Natural killer cell (primary cell): ENCODE results near the gene ERCC5. TPM values are rescaled to one million over a fixed set of nuclear protein-coding genes. Genes with fewer than 3 reads are reported as not detected.

ENCODE experiments used
- ATAC-seq, 3 donors: fragments of 150-1000 bp in 2 of 3; fragments of 200-7000 bp in 1 of 3; cut with Tn5 transposase; 1 replicate in 1 of 3; 2 replicates in 2 of 3; pipeline ENCODE4 v1.10.0; 2021; ENCODE audit warnings: mild to moderate bottlenecking in 2 of 3, moderate library complexity in 2 of 3
- DNase-seq, 2 donors: peaks; one replicate each; pipeline versions ENCODE4 v3.0.0 to v3.0.0-alpha.2; 2013 to 2021; ENCODE audit warnings: mixed read lengths in 1 of 2
- H3K27ac ChIP-seq: one replicate; pipeline ENCODE4 v1.5.1; 2013; ENCODE audit warnings: mild to moderate bottlenecking, low read length
- H3K27me3 ChIP-seq: one replicate; pipeline ENCODE4 v1.6.1; 2013; ENCODE audit warnings: low read length; ENCODE audit not compliant: control insufficient read depth, insufficient read depth
- H3K36me3 ChIP-seq: one replicate; pipeline ENCODE4 v1.6.1; 2013; ENCODE audit warnings: low read length; ENCODE audit not compliant: control insufficient read depth, insufficient read depth
- H3K4me1 ChIP-seq: one replicate; pipeline ENCODE4 v1.6.1; 2013; ENCODE audit warnings: low read length; ENCODE audit not compliant: control insufficient read depth, insufficient read depth
- H3K4me3 ChIP-seq: one replicate; pipeline ENCODE4 v1.5.1; 2013; ENCODE audit warnings: low read length
- H3K9me3 ChIP-seq: one replicate; pipeline ENCODE4 v1.6.1; 2013; ENCODE audit warnings: low read length; ENCODE audit not compliant: control insufficient read depth, insufficient read depth
- H3K27ac Mint-ChIP-seq, 2 donors: one replicate each; pipeline ENCODE4 v1.8.0; 2022; ENCODE audit warnings: mild to moderate bottlenecking in 2 of 2, mixed read lengths in 2 of 2, moderate library complexity in 1 of 2
- H3K27me3 Mint-ChIP-seq, 2 donors: one replicate each; pipeline ENCODE4 v1.8.0; 2022; ENCODE audit warnings: low read depth in 2 of 2, mixed read lengths in 2 of 2
- H3K36me3 Mint-ChIP-seq: one replicate; pipeline ENCODE4 v1.8.0; 2022; ENCODE audit warnings: mixed read lengths
- H3K4me1 Mint-ChIP-seq, 2 donors: one replicate each; pipeline ENCODE4 v1.8.0; 2022; ENCODE audit warnings: mixed read lengths in 2 of 2
- H3K4me3 Mint-ChIP-seq: one replicate; pipeline ENCODE4 v1.8.0; 2022; ENCODE audit warnings: mild to moderate bottlenecking, moderate library complexity, mixed read lengths
- H3K9me3 Mint-ChIP-seq, 2 donors: one replicate each; pipeline ENCODE4 v1.8.0; 2022; ENCODE audit warnings: mixed read lengths in 2 of 2
- CTCF ChIP-seq: fragments of 200-600 bp; IDR thresholded peaks from one replicate; pipeline ENCODE4 v1.8.0; 2022; ENCODE audit warnings: antibody characterized with exemption
- WGBS: methylation state at CpG from one replicate; pipeline ENCODE4 v1.1.7; 2013; ENCODE audit warnings: missing lambda C conversion rate; ENCODE audit not compliant: insufficient coverage; 5-methylcytosine and 5-hydroxymethylcytosine counted together
- intact Hi-C: fragments of 100-400 bp; cut with micrococcal nuclease; formaldehyde crosslinking; loops from one replicate; pipeline ENCODE4 v1.14.2; 2022
- total RNA-seq, 4 donors: library from RNA; stranded (reverse); fragments of 120-200 nt in 1 of 4; gene quantifications; one replicate each; pipeline versions ENCODE4 v1.2.3 to v1.2.4, GENCODE V29; 2013 to 2022

Gene ERCC5
- total RNA-seq, 3 donors from 2014 or later (not counting 1 experiment from before 2014, with no cell fraction given): 110 to 127 (median 126) TPM

GRCh38 chr13:102800145-102801041 is 45.4 kb upstream of the ERCC5 start:
- Mint-ChIP-seq H3K4me1 (peaks cover 30 to 42% of the 10 kb centered on the region in 2 donors), H3K9me3 (no peaks in the 10 kb centered on the region), H3K27ac (peak overlapping the region; percentile 79 to 88), H3K4me3 (peak overlapping the region; percentile 96), H3K36me3 (no peaks in the 10 kb centered on the region), H3K27me3 (peaks cover 0 to 3% of the 10 kb centered on the region in 2 donors)
- peak overlapping the region; percentile 47 for H3K27ac ChIP-seq
- intact Hi-C loops: loop anchor here (1.0 to 5.0 kb wide), 4 partner anchors 27 to 220 kb away; partner anchors contain the start of genes TEX30 and TPP2
- ATAC-seq (peak; percentile 85 to 91 (median 86)), DNase-seq (peak; percentile 82 to 87)
- no peaks in the 10 kb centered on the region for H3K9me3 ChIP-seq
- no peaks in the 10 kb centered on the region for H3K36me3 ChIP-seq
- H3K27me3 ChIP-seq: peaks cover 2% of the 10 kb centered on the region
- peaks cover 21% of the 10 kb centered on the region for H3K4me1 ChIP-seq
- TF ChIP-seq CTCF: peak; percentile 82
- WGBS: under 1% methylated on average over 79 of the region's 81 CpGs
- peak overlapping the region; percentile 50 for H3K4me3 ChIP-seq

GRCh38 chr13:102805680-102806079 is 40.2 kb upstream of the ERCC5 start:
- H3K27ac ChIP-seq: no peak overlapping the region
- H3K36me3 Mint-ChIP-seq: no peaks in the 10 kb centered on the region
- no peak overlapping the region for H3K27ac Mint-ChIP-seq
- no peak overlapping the region for H3K4me3 ChIP-seq
- no peaks in the 10 kb centered on the region for H3K27me3 Mint-ChIP-seq
- no peak overlapping the region for H3K4me3 Mint-ChIP-seq
- no peaks in the 10 kb centered on the region for H3K9me3 Mint-ChIP-seq
- ATAC-seq (no peak), DNase-seq (no peak)
- intact Hi-C loops: no loop called here
- H3K36me3 ChIP-seq: no peaks in the 10 kb centered on the region
- peaks cover 6% of the 10 kb centered on the region for H3K4me1 ChIP-seq
- 100% methylated on average over 1 of the region's 3 CpGs for WGBS
- H3K4me1 Mint-ChIP-seq: peaks cover 36 to 38% of the 10 kb centered on the region in 2 donors
- no peaks in the 10 kb centered on the region for H3K27me3 ChIP-seq
- no peak for TF ChIP-seq CTCF
- H3K9me3 ChIP-seq: no peaks in the 10 kb centered on the region

- Histone ChIP-seq H3K27me3 (no peaks in the 10 kb centered on the region), H3K9me3 (no peaks in the 10 kb centered on the region), H3K27ac (no peak overlapping the region), H3K36me3 (no peaks in the 10 kb centered on the region), H3K4me1 (no peaks in the 10 kb centered on the region), H3K4me3 (no peak overlapping the region)
- ATAC-seq (no peak), DNase-seq (no peak)
- peaks cover 9% of the 10 kb centered on the region for H3K36me3 Mint-ChIP-seq
- no peak overlapping the region for H3K27ac Mint-ChIP-seq
- no peak overlapping the region for H3K4me3 Mint-ChIP-seq
- no peaks in the 10 kb centered on the region for H3K27me3 Mint-ChIP-seq
- WGBS: 100% methylated on average over 3 of the region's 3 CpGs
- H3K4me1 Mint-ChIP-seq: peaks cover 29 to 31% of the 10 kb centered on the region in 2 donors
- H3K9me3 Mint-ChIP-seq: no peaks in the 10 kb centered on the region
- intact Hi-C loops: no loop called here
- no peak for TF ChIP-seq CTCF
Measured at GRCh38 chr13:102807699-102808098, 38.1 kb upstream of the ERCC5 start.
